ENCODE measurements around the gene RMDN2. TPM values are rescaled to one million over a fixed set of nuclear protein-coding genes. Genes with fewer than 3 reads are reported as not detected.

The RMDN2 gene
- polyA plus RNA-seq, 10 donors: 2.2 to 5.1 (median 3.5) TPM

- DNase-seq: no peak
Measured at GRCh38 chr2:38039121-38039910, 114.2 kb downstream of the RMDN2 start.

GRCh38 chr2:38045811-38046210 is 120.7 kb downstream of the RMDN2 start:
- DNase-seq: no peak

DNA sequence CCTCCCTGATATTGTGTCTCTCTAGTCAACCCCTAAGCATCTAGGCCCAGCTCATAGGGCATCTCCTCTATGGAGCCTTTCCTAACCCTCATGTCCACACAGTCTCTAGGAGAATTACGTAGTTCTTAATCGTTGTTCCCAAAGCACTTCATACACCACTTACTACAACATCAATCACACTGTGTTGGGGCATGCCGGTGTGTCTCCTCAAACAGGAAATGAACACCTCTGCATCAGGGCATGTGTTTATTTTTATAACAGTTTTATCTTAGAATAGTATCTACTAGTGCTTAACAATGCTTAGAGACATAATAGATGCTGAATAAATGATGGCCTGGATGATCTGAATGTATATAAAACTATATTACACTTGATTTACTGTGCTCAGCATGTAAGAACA is 131.1 kb downstream of the RMDN2 start:
- DNase-seq: no peak

DNA sequence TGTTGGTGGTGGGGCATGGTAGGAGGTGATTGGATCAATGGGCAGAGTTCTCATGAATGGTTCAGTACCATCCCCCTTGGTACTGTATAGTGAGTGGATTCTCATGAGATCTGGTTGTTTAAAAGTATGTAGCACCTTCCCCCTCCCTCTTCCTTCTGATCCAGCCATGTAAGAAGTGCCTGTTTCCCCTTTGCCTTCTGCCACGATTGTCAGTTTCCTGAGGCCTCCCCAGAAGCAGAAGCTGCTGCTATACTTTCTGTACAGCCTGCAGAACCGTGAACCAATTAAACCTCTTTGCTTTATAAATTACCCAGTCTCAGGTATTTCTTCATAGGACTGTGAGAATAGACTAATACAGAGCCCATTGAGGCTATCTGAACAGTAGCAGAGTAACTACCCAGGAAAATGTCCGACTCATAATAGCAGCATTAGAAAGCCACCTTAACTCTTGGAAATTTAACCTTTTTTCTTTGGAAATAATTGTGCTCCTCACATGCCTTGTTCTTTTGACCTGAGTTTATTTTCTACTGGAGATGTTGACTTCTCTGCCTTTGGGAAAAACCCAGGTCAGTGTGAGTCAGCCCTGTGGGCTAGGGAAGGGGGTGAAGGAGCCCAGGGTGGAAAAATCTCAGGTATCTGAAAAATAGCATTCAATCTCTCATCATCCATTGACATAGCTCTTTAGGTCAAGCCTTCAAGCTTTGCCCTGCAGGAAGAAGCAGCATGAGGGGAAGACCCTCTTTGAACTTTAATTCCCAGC is 132.7 kb downstream of the RMDN2 start:
- DNase-seq: no peak

DNA sequence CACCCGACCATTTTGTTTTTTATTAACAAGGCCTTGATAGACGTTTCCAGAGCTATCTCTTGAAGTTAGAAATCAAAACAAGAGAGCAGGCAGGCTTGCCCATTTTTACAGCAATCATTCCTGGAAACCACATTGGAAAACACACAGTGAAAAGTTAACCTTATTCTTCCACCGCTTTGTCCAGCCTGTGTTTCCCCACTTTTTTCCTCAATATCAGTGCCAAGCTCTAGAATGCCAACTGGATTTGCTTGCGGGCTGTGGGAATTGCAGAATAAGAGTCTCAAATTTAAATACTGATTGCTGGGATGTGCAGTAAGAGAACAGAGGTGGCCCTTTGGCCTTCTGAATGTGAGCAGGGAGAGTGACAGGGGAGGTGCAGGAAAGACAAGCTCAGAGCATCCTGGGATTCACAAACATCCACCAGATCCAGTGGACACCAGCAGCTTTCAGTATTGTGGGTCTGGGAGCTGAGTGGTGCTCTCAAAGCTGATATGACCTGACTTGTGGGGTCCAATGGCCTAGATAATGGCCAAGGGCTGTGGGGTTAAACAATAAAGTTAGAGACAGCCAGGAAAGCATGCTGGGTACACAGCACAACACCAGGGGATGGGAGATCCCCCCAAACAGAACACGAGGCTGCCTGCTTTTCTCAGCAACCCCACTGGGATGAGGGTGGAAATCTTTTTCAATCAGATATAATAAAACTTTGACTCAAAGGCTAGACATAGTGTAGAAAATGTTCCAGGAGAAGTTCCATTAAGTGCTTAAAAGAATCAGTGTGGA is 135.3 kb downstream of the RMDN2 start:
- peak in 2 of 3 donors; percentile 54 to 58 for DNase-seq

- DNase-seq: peak in 1 of 3 donors; percentile 30
Measured at GRCh38 chr2:38064801-38065501, 139.9 kb downstream of the RMDN2 start.

- peak in 1 of 3 donors; percentile 28 for DNase-seq
Measured at GRCh38 chr2:38065502-38066135, 140.5 kb downstream of the RMDN2 start.

GRCh38 chr2:38066421-38067115 is 141.5 kb downstream of the RMDN2 start:
- peak; percentile 32 to 86 (median 77) for DNase-seq

Other genes starting within 250 kb of the RMDN2 start
- 1 to 10 TPM; 2.3 to 8.7 (median 4.8) TPM for gene CYP1B1, start 150.9 kb downstream of the RMDN2 start, polyA plus RNA-seq (ENCODE audit: insufficient read length in 10 of 10)